ENCODE data around the gene TUBGCP2.
"Not testable (repeated sequence)": the region's sequence is repeated elsewhere in the genome, so short reads cannot be mapped to it uniquely, and the experiment has no call there.

The TUBGCP2 gene

DNA sequence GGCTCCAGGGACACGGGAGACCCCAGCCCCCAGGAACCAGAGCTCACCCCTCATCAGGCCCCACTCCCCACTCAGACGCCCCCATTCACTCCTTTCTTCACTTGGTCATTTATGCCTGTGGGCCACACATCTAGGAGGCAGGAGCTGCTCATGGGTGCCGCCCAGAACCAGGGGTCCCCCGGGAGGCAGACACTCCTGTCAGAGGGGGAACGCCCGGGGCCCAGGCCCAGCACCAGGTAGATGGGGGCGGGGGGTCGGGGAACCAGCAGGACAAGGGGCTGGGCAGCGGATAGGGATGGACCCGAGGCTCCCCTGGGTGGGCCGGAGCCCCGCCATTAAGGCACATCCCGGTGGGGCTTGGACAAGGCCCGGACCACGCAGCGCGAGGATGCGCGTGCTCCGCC lies 16.2 kb upstream of the TUBGCP2 start:
- no peak for DNase-seq (ENCODE audit: low read depth)

DNA sequence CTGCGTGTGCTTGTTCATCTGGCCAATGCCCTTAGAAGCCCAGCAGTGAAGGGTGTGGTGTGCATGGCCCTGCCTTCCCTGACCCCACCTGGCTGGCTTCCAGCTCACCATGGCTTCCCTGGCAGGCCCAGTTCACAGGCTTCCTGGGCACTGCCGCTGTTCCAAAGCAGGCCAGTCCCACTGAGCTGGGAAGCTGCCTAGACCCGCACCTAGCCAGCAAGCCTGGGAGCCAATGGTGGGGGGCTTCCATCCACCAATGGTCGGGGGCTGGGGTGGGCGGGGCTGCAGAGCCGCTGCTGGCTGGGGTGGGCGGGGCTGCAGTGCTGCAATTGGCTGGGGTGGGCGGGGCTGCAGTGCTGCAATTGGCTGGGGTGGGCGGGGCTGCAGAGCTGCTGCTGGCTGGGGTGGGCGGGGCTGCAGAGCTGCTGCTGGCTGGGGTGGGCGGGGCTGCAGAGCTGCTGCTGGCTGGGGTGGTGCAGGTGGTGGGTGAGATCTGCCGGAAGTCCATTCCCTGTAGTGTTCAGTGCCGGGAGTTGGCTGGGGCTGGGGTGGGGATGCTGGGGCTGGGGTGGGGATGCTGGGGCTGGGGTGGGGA lies 15.6 kb upstream of the TUBGCP2 start:
- no peak for DNase-seq (ENCODE audit: low read depth)

DNA sequence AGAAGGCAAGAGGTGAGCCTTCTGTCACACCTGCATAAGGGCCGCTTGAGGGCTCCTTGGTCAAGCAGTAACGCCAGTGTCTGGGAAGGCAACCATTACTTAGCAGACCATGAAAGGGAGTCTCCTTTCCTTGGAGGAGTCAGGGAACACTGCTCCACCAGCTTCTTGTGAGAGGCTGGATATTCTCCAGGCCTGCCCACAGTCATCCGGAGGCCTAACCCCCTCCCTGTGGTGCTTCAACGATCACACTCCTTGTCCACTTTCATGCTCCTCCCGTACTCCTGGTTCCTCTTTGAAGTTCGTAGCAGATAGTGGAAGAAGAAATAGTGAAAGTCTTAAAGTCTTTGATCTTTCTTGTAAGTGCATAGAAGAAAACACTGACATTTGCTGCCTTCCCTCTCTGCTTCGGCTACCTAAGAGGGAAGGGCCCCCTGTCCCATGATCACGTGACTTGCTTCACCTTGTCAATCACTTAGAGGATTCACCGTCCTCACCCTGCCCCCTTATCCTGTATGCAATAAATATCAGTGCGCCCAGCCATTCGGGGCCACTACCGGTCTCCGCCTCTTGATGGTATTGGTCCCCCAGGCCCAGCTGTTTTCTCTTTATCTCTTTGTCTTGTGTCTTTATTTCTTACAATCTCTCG lies 13.5 kb upstream of the TUBGCP2 start:
- DNase-seq (ENCODE audit: low read depth): not testable (repeated sequence)

DNA sequence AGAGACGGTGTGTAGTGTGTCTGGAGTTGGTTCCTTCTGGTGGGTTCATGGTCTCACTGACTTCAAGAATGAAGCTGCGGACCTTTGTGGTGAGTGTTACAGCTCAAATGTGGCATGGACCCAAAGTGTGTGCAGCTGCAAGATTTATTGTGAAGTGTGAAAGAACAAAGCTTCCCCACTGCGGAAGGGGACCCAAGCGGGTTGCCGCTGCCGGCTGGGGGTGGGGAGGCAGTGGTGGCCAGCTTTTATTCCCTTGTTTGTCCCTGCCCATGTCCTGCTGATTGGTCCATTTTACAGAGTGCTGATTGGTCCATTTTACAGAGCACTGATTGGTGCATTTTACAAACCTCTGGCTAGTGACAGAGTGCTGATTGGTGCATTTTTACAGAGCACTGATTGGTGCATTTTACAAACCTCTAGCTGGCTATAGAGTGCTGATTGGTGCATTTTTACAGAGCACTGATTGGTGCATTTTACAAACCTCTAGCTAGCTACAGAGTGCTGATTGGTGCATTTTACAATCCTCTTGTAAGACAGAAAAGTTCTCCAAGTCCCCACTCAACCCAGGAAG lies 12.3 kb upstream of the TUBGCP2 start:
- DNase-seq (ENCODE audit: low read depth): not testable (repeated sequence)

DNA sequence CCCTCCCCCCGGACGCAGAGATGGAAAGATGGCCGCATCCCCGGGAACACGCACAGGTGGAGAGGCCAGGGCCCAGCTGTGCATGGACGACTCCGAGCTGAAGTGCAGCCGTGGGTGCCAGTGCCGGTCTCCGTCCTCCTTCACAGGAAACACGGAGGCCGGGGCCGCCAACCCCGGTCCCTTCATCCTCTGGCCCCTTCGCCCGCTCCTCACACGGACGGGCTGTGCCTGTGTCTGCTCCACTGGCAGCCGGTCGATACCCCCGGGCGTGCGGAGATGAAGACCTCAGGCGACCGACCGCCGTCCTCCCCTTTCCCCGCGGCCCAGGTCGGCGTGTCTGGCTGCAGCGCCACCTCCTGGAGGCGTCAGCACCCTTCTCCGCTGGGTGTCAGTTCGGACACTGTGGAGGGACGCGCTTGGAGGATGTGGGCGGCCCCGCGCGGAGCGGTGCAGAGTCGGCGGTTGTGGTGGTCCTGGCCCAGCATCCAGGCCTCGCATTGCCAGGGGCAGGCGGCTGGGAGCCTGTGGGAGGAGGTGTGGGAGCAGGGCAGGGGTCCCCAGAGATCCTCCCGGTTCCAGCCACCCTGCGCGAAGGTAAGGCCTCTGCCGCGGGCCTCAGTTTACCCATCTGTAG lies 9.9 kb upstream of the TUBGCP2 start:
- DNase-seq (ENCODE audit: low read depth): peak; percentile 60

DNA sequence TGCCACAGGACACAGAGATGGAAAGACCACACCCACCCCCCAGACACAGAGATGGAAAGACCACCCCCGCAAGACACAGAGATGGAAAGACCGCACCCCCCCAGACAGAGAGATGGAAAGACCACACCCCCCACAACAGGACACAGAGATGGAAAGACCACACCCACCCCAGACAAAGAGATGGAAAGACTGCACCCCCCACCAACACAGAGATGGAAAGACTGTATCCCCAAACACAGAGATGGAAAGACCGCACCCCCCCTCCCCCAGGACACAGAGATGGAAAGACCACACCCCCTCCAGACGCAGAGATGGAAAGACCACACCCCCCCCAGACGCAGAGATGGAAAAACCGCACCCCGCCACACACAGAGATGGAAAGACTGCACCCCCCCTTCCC lies 8.1 kb upstream of the TUBGCP2 start:
- DNase-seq (ENCODE audit: low read depth): no peak

DNA sequence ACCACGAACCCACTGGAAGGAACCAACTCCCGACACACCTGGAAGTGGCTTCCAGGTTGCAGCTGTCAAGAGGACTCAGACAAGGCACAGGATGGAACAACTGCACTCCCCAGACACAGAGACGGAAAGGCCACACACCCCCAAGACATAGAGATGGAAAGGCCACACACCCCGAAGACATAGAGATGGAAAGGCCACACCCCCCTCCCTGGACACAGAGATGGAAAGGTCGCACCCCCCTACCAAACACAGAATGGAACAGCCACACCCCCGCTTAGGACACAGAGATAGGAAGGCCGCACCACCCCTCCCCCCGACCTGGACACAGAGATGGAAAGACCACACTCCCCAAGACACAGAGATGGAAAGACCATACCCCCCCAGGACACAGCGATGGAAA lies 7.6 kb upstream of the TUBGCP2 start:
- no peak for DNase-seq (ENCODE audit: low read depth)

DNA sequence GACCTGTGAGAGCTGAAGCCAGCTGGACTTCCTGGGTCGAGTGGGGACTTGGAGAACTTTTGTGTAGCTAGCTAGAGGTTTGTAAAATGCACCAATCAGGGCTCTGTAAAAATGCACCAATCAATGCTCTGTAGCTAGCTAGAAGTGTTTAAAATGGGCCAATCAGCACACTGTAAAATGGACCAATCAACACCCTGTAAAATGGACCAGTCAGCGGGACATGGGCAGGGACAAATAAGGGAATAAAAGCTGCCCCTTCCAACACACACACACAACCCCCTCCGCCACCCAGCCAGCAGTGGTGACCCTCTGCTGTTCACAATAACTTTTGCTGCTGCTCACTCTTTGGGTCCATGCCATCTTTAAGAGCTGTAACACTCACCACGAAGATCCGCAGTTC lies 7.2 kb upstream of the TUBGCP2 start:
- no peak for DNase-seq (ENCODE audit: low read depth)

DNA sequence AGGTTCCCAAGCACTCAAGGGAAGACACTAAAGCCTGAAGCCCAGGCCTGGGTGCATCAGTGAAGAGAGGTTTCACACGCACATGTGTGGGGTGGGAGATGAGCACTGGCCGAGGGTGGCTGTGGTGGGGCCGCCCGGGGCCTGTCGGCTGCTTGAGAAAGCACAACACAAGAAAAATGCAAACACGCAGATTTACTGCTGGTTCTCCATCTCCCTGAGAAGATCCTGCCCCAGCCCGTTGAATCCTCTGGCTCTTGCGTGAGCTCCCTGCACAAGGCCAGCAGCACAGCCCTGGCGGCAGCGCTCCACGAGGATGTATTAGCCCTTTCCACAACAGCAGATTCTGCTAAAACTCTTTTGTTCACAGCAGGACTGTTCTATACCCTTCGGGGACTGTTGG lies 6.2 kb upstream of the TUBGCP2 start:
- DNase-seq (ENCODE audit: low read depth): no peak

DNA sequence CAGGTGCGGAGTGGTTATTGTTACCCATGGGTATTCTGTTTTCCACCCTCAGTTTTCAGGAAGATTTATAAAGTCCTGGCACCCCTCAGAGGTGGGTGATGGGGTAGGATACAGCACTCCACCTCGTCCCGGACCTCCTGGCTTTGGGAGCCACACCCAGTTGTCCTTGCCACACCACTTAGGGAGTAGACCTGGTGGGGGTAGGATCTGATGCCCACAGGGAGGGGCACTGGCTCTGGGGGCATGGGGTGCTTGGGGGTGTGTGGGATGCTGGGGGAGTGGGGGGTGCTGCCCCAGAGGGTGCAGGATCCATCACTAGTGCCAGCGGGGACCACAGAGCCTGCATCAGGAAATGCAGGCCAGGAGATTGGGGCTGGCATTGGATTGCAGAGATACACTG lies 4.5 kb upstream of the TUBGCP2 start:
- no peak for DNase-seq (ENCODE audit: low read depth)

DNA sequence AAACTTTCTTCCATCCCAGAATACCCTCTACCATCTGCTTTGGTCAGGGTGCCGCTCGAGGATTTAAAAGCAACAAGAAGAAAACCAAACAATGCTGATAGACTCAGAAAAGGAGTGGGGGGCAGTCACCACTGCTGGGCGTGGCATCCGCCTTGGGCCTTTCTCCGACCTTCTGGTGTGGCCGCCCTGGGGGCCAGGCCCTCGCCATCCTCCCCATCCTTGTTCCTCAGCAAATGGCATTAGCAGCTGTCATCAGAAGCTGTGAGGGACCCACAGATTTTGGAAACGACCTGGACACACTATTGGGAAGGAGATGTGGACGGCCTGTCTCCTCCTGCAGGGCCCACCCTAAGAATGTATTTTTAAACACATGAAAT lies 4.1 kb upstream of the TUBGCP2 start:
- DNase-seq (ENCODE audit: low read depth): no peak

DNA sequence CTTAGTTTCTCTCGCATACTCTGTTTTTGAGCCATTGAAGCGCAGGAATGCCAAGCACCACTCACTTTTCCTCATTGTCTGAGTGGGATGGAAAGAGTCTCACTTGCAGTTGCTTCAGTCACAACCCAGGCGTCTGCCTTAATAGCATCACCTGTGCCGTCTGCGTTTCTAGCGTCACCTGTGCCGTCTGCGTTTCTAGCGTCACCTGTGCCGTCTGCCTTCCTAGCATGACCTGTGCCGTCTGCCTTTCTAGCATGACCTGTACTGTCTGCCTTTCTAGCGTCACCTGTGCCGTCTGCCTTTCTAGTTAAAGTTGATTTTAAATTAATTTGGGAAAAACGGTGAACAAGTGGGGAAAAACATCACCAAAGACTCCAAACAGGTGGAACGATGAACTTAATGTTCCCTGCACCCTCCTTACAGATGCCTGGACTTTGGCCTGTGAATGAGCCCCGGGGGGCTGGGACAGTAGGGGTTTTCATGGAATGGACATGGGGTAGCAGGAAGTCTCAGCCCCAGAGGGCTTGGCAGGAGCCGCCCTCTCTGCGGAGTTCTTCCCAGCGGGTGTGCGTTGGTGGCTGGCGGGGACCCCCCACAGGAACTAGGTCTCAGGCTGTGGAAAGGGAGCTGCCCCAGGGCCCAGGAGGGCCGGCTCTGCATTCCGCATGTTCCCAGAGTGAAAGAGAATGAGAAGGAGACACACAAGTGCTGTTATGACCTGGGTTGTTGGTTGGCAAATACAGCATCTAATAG lies 3.5 kb upstream of the TUBGCP2 start:
- DNase-seq (ENCODE audit: low read depth): no peak

DNA sequence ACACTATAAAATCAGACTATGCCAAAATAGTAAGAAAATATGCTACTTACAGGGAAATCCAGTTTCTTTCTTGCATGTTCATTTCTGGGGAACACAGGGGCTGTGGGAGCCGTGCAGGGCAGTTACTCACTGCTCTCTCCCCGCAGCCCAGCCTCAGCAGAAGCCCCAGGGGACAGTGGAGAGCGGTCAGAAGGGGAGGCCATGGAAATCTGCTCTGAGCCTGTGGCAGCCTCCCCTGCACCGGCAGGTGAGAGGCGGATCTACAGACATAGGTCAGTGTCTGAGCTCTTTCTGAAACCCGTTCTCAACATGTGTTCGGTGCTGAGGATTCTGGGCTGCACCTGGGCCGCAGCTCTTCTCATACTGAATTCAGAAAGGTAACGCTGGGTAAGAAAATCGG lies 2.9 kb upstream of the TUBGCP2 start:
- DNase-seq (ENCODE audit: low read depth): no peak

DNA sequence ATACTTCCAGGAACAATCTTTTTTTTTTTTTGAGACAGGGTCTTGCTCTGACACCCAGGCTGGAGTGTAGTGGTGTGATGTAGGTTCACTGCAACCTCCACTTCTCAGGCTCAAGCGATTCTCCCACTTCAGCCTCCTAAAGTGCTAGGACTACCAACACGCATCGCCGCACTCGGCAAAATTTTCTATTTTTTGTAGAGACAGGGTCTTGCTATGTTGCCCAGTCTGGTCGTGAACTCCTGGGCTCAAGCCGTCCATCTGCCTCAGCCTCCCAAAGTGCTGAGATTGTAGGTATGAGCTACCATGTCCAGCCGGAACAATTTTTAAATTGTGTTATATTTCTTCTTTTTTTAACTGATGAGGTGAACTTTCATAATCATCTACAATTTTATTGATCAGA lies 2.1 kb upstream of the TUBGCP2 start:
- no peak for DNase-seq (ENCODE audit: low read depth)

DNA sequence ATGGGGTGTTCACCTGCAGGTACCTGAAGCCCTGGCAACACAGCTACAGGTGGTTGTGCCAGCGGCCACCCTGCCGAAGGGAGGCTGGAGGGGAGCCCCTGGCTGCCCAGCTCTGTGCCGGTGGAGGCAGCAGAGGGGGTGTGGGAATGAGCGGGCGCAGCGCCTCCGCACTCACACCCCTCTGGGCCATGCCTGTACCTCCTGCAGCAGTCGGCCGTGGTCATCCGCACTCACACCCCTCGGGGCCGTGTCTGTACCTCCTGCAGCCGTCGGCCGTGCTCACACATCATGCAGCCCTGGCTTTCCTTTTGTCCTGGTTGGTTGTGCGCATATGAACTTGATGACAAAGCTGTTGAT lies 1.7 kb upstream of the TUBGCP2 start:
- no peak for DNase-seq (ENCODE audit: low read depth)

DNA sequence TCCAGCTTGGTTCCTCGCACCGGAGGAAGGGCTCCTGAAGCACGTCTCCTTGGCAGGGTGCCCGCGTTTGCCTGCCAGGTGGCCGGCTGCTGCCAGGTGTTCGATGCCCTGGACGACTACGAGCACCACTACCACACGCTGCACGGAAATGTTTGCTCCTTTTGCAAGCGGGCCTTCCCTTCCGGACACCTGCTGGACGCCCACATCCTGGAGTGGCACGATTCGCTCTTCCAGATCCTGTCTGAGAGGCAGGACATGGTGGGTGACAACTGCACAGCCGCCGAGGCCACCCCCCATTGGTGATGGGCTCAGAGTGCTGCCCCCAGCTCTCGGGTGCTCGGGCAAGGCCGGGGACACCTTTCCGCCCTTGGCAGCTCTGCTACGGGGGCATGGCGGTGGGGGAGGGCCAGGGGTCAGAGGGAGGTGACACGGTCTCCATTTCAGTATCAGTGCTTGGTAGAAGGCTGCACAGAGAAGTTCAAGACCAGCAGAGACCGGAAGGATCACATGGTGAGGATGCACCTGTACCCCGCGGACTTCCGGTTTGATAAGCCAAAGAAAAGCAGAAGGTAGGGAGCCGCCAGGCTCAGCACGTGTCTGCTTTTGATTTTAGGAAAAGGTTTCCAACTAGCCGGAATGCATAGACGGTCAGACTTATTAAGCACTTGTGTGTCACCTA lies 1.2 kb upstream of the TUBGCP2 start:
- no peak for DNase-seq (ENCODE audit: low read depth)

DNA sequence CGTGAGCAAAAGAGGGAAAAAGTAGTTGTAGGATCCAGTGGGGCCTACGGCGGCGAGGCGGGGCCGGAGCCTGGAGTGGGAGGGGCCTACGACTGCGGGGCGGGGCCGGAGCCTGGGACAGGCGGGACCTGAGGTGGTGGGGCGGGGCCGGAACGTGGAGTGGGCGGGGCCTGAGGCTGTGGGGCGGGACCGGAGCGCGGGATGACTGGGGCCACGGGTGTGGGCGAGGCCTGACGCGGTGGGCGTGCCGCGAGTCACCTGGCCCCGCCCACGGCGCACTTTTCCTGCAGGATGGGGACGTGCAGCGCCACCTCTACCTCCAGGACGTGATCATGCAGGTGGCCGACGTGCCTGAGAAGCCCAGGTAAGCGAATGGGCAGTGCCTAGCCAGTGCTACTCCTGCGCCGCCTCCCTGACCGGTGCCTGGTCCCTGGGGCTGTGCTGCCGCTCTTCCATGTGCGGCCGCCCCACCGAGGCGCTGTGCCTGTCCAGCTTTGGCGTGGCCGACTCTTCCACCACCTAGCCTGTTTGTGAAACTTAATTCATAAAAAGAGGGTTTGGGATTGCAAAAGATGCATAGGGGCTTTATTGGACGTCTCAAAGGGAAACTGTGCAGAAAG lies 538 bp upstream of the TUBGCP2 start:
- peak; percentile 77 for DNase-seq (ENCODE audit: low read depth)

DNA sequence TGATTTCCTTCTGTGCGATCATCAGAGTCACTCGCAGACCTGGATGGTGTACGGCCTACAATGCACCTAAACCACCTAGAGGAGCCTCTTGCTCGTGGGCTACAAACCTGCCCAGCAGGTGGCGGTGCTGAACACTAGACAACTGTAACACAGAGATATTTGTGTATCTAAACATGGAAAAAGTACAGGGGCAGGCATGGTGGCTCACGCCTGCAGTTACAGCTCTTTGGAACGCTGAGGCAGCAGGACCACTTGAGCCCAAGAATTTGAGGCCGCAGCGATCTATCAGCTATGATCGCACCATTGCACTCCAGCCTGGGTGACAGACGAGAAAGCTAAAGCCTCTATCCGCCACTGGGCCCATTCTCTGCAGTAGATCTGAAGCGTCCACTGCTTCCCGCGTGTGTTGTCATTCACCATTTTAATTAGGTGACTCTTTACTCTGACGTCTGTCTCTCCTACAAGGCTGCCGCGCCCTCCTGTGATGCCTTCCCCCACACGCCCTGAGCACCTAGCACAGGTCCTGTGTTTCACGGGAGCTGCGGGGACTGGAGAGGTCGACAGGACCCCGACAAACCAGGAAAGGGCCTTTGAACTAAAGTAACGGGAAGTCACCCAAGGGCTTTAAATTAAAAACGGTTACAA lies 774 bp downstream of the TUBGCP2 start:
- peak; percentile 45 for DNase-seq (ENCODE audit: low read depth)

DNA sequence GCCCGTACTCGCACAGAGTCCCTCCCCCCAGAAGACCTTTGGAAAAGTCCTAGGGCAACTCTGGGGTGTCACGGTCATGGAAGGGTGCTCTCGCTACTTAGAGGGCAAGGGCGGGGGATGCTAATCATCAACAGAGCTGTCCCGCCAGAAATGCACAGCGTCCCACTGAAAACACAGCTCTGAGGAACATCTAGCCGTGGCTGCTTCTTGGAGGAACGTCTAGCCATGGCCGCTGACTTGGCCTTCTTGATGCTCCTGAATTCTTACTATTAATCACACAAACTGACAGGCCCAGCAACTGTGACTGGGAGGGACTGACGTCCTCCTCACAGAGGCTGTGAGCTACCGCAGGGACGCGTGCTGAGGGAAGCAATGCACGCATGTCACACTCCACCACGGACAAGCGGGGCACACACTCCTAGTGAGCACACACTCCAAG lies 1.7 kb downstream of the TUBGCP2 start:
- no peak for DNase-seq (ENCODE audit: low read depth)

DNA sequence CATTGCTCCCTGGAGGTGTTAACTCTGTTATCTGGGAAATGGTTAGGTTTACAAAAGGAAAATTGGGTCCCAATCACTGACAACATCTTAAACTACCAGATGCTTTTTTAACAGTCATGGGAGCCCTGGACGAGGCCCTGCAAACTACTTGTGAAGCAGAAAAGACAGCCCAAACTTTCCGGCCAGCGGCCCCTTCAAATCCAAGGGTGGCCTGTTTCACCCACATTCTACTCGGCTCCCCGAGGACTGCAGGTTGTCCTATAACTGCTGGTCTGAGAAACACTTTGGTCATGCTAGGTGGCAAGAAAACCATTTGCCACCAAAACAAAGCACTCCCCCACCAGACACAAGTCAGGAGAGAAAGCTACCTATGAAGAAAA lies 2.6 kb downstream of the TUBGCP2 start:
- DNase-seq (ENCODE audit: low read depth): no peak

DNA sequence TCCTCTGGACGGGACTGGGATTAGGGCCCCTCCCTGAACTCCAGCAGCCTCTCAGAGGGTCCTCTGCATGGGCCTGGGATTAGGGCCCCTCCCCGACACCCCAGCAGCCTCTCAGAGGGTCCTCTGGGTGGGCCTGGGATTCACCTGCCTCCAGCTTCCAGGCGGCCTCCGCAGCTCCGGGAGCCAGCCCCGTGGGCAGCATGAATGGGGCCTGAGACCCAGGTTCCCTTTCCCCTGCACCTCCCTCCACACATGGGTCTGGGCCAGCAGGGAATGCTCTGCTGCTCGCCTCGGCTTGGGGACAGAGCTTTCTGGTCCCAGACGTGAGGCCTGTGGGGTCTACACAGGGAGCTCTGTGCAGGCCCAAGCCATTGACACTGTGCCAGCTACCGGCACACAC lies 5.5 kb downstream of the TUBGCP2 start:
- DNase-seq (ENCODE audit: low read depth): no peak

All from CMK (cell line).